GM19099 (cell line): ENCODE data around the gene ZNF513.

ENCODE experiments used
- POLR2A ChIP-seq: IDR thresholded peaks from 3 replicates; pipeline ENCODE4 v1.6.1; 2011; ENCODE audit warnings: low read depth; ENCODE audit not compliant: insufficient read length; ENCODE audit errors: extremely low read depth

ZNF513 gene

DNA sequence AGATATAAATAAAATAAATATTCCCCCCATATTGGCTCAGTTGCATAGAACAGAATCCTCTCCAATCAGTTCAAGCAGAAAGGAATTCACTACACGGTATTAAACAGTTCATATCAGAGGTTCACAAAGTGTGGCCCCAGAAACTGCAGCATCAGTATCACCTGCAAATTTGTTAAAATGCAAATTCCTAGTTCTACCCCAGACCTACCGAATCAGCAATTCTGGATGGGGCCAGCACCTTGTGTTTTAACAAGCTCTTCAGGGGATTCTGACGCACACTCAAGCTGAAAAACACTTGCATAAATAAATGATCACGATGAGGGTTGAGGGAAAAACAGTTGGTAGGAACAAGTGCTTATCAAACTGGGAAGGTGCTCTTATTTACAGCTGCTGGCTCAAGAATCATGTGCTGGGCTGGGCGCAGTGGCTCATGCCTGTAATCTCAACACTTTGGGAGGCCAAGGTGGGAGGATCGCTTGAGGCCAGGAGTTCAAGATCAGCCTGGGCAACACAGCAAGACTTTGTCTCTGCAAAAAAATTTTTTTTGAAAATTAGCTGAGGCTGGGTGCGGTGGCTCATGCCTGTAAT, 30.3 kb downstream of the ZNF513 start:
- no peak for TF ChIP-seq POLR2A

DNA sequence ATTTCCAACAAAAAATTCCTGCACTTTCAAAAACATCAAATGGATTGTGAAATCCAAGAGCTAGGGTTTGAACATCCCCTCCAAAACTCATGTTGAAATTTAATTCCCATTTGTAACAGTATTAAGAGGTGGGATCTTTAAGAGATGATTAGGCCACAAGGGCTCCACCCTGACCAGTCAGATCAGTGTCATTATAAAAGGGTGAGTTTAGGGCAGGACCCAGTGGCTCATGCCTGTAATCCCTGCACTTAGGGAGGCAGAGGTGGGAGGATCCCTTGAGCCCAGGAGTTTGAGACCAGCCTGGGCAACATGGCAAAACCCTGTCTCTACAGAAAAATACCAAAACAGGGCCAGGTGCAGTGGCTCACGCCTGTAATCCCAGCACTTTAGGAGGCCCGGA, 32.9 kb downstream of the ZNF513 start:
- TF ChIP-seq POLR2A = no peak

DNA sequence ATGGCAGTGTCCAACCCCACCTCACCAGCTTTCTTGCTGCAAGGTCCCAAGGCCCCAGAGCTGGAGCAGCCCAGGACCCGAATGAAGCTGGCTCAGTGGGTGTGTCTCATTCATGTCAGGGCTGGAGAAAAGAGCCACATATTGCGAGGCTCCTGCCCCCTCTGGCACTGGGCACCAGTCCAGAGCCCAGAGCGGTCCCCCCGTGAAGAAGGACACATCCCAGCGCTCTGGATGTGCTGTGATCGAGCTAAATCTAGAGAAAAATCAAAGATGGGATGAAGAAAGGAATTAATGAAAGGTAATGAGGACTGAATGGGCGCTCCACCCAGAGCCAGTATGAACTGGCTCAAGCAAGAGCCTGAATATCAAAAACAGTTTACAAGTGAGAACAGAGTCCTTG, 44.4 kb downstream of the ZNF513 start:
- TF ChIP-seq POLR2A = no peak

DNA sequence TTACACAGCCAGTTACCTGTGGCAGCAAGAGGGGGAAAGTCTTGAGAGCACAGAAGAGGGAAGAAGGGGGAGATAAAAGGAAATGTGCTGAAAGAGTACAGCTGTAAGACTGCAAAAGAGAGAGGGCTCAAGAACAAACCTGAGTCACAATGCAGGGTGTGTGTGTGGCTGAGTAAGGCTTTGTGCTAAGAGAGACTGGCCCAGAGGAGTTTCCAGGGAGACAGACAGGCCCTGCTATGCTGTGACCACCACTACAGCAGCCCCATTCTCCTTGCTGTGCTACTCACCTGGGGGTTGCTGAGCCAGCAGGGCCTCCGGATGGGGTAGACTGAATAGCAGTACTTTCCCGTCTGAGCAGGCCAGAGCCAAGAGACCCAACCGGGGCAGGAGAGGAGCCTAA, 45.2 kb downstream of the ZNF513 start:
- TF ChIP-seq POLR2A = no peak
